ENCODE data around the gene KRTAP15-1.

Gene KRTAP15-1, protein sequence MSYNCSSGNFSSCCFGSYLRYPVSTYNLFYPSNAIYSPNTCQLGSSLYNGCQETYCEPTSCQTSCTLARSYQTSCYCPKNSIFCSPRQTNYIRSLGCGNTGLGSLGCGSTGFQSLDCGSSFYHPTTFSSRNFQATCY

DNA sequence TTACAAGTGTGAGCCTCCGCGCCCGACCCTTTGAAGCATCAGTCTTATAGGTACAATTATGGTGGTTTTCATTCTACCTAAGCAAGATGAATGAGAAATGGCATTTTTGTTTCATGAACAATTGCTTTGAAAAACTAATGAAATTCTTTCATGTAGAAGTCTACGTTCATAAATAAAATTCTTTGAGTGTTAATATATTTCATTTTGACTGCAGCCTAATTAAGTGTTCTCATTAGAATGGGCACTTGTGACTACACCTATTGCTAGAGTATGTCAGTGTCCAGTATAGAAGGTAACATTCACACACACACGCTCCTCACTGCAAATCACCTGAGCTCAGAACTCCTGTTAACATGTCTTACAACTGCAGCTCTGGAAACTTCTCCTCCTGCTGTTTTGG is at the start of gene KRTAP15-1:
Gene KRTAP15-1, plus strand, starts transcription at position 301 of the 400 bp plus-strand sequence. Its CDS starts 53 bp downstream, at position 354.
- TF ChIP-seq ZNF274 (IDR thresholded peaks at IDR 0.05; ENCODE audit: low read depth, low read length): no peak
- H3K4me3 ChIP-seq (ENCODE audit: low read length): no peak within 1 kb of the TSS

DNA sequence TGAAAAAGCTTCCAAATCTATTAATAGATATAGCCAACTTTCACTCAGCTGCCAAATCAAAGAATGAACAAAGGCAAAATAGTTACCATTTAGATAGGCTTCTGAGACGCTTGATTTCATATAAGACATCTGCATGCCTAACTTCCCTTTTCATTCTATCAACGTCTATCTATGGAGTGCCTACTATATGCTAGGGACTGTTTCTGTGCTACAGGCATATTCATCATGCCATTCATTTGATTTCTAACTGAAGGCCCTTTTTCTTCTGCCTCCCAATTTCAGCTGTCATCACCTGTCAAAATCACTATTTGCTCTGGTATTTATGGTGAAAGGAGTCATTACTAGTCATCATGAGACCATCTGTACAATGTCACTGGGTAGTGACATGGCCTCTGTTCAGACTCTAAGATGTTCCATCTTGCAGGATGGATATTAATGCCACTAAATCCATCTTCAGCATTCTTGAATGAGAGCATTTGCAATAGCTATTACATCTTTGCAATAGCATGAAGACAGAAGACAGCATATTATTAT is 48.5 kb upstream of the KRTAP15-1 start:
- no peak overlapping the region for H3K4me3 ChIP-seq (ENCODE audit: low read length)
- no peak for TF ChIP-seq ZNF274 (IDR thresholded peaks at IDR 0.05; ENCODE audit: low read depth, low read length)

DNA sequence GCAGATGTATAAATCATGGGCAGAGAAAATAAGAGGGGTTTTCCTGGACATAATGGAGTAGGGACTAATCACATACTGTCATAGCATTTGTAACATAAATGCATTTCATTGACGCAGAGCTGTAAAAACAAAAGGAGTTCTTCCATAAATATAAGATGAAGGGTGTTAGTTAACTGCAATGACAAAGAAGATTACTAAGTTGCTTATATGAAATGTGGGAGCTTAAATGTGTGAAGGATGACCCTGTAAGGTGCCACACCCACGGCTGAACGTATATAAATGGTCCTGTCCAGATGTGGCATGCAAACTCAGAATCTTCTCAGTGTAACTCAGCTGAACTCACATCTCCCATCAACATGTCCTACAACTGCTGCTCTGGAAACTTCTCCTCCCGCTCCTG is 44.3 kb upstream of the KRTAP15-1 start, which contains the start of gene KRTAP13-1:
Gene KRTAP13-1, plus strand, starts transcription at position 301 of the 400 bp plus-strand sequence. Its CDS starts 56 bp downstream, at position 357.
- no peak within 1 kb of the TSS for H3K4me3 ChIP-seq (ENCODE audit: low read length)
- TF ChIP-seq ZNF274 (IDR thresholded peaks at IDR 0.05; ENCODE audit: low read depth, low read length): no peak

DNA sequence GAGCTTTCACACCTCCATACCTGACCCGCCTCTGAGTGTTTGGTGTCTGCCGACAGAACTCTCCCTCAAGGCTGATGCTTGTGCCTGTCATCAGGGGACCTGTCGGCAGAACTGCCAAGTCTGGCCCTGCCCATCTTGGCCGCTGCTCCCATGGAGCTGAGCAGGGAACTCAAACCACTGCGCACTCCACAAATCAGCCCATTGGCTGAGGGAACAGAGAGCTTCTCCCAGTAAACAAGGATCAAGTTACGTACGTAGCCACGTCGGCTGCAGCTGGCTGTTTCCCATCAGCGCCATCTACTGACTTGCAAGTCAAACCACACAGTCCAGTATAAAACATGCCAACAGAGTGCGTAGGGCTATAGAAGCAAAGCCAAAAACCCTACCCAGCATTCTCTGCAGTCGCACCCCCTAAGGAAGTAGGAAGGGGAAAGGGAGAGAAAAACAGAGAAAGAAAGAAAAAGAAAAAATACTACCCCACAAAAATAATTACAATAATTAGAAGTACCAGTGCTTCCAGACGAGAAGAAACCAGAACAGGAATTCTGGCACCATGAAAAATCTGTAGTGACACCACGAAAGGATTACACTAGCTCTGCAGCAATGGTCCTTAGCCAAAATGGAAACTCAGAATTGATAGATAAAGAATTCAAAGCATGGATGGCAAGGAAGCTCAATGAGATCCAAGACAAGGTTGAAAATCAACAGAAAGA is 31.1 kb upstream of the KRTAP15-1 start:
- no peak overlapping the region for H3K4me3 ChIP-seq (ENCODE audit: low read length)
- TF ChIP-seq ZNF274 (IDR thresholded peaks at IDR 0.05; ENCODE audit: low read depth, low read length): no peak

DNA sequence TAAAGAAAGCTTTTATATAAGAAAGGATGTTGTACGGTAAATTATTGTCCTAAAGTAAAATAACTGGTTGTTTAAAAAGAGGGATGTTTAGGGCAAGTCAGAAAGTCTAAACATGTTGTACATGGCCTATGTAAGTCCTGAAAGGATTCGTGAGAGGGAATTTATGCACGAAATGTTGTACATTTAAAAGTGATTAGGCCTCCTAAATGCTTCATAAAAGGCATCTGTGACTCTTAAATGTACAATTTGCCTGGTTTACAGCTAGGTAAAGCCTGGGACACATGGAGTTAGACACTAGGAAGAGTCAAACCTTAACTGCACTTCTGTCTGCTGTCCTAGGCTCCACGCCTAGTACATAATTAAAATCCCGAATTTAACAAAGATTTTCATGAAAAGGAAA is 24.1 kb upstream of the KRTAP15-1 start:
- no peak overlapping the region for H3K4me3 ChIP-seq (ENCODE audit: low read length)
- no peak for TF ChIP-seq ZNF274 (IDR thresholded peaks at IDR 0.05; ENCODE audit: low read depth, low read length)

DNA sequence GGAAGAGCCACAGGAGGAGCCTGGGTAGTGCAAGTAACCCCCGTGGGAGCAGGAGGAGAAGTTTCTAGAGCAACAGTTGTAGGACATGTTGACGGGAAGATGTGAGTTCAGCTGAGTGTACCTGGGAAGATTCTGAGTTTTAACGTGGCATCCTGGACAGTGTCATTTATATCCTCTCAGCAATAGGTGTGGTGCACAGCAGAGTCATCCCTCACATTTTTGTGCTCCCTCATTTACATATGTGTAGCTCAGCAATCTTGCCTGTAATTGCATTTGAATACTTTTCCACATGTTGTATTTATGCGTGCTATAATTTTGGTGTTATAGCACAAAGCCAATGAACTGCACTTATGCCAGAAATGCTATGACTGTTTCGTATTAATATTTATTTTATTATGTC is 14.2 kb upstream of the KRTAP15-1 start, which contains the start of gene KRTAP13-3:
Gene KRTAP13-3, minus strand, starts transcription at position 101 of the 400 bp plus-strand sequence. Its CDS starts 14 bp downstream, at position 87.
- no peak within 1 kb of the TSS for H3K4me3 ChIP-seq (ENCODE audit: low read length)
- TF ChIP-seq ZNF274 (IDR thresholded peaks at IDR 0.05; ENCODE audit: low read depth, low read length): no peak

DNA sequence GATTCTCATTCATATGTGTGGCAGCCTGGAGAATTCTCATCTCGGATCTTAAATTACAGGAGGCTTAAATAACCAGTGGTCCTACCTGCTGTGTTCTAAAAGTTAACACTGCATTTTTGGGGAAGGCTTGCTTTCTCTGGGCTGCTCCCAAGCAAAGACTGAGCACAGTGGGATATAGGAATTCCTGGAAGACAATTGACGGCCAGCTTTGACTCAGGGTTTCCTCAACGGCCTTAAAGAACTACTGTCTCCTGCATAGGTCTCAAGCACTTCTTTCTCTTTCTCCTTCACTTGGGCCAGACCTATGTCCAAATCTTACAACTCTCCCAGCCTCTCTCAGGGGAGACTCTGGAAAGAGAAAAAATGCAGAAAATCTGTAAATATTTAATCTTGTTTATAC is 13.3 kb upstream of the KRTAP15-1 start:
- TF ChIP-seq ZNF274 (IDR thresholded peaks at IDR 0.05; ENCODE audit: low read depth, low read length): no peak
- H3K4me3 ChIP-seq (ENCODE audit: low read length): no peak overlapping the region

DNA sequence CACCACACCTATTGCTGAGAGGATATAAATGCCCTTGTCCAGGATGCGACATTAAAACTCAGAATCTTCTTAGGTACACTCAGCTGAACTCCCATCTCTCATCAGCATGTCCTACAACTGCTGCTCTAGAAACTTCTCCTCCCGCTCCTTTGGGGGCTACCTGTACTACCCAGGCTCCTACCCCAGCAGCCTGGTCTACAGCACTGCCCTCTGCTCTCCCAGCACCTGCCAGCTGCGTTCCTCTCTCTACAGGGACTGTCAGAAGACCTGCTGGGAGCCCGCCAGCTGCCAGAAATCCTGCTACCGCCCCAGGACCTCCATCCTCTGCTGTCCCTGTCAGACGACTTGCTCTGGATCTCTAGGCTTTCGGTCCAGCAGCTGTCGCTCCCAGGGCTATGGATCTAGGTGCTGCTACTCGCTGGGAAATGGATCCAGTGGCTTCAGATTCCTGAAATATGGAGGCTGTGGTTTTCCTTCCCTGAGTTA is 9.9 kb upstream of the KRTAP15-1 start, which contains the start of gene KRTAP13-4:
Gene KRTAP13-4, plus strand, starts transcription at position 51 of the 486 bp plus-strand sequence. Its CDS starts 56 bp downstream, at position 107.
- H3K4me3 ChIP-seq (ENCODE audit: low read length): no peak within 1 kb of the TSS
- no peak for TF ChIP-seq ZNF274 (IDR thresholded peaks at IDR 0.05; ENCODE audit: low read depth, low read length)

DNA sequence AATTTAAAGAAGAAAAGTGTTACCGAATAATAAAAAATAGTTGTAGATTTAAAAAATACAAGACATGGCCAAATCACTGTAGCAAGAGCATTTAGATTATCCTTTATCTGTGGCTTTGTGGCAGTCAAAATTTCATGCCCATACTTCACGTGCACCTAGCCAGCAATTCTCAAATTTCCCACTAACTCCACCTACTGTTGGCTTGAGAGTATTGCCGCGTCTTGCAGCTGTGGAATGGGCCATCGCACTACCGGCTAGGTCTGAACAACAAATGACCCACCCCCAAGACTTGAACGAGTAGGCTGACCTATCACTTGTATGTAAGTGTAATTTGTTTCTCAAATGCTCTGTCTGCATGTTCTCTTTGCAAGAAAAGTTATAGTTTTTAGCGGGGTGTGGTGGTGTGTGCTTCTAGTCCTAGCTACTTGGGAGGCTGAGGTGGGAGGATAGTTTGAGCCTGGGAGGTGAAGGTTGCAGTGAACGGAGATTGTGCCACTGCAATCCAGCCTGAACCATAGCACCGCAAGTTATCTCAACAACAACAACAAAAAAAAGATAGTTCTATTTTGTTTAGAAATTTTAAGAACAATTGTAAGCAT is 5.9 kb upstream of the KRTAP15-1 start:
- H3K4me3 ChIP-seq (ENCODE audit: low read length): no peak overlapping the region
- TF ChIP-seq ZNF274 (IDR thresholded peaks at IDR 0.05; ENCODE audit: low read depth, low read length): no peak

DNA sequence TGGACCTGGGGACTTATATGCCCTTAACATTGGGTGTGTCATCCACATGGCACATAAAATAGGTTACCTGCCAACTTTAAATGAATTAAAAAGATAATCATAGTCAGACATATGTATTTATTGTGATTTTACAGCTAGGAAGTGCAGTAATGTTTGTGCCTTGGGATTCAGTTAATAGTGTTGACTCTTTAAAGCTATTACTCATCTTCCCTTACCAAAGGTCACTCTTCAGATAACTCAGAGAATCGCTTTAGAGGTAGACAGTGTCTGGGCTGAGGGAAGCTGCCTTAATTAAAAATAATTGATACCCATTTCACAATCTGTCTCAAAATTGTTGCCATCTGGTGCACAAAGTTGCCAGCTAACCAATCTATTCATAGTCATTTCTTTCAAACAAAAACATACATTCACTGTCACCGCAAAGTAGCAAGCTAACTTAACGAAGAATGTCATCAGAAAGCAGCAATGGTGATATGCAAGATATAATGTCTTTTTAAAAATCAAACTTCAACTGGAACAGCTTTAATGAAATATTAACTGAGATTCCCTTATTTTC is 3.0 kb upstream of the KRTAP15-1 start:
- H3K4me3 ChIP-seq (ENCODE audit: low read length): no peak overlapping the region
- TF ChIP-seq ZNF274 (IDR thresholded peaks at IDR 0.05; ENCODE audit: low read depth, low read length): no peak

DNA sequence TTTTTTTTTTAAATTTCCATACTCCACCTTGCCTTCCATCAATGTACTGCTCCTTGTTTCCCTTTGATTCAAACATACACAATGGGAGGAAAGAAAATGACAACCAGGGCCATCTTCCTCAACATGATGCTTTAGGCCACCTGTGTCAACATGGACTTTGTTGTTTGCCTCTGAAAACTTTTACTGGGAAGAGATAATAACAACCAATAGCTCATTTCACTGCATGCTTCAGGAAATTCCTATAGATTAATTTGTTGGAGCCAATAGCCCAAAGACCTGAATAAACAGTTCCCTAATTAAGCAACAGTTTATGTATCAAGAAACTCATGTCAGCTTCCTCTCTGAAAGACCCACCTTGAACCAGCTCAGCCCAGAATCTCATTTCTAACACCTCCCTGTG is 3.2 kb downstream of the KRTAP15-1 start:
- TF ChIP-seq ZNF274 (IDR thresholded peaks at IDR 0.05; ENCODE audit: low read depth, low read length): no peak
- H3K4me3 ChIP-seq (ENCODE audit: low read length): no peak overlapping the region

DNA sequence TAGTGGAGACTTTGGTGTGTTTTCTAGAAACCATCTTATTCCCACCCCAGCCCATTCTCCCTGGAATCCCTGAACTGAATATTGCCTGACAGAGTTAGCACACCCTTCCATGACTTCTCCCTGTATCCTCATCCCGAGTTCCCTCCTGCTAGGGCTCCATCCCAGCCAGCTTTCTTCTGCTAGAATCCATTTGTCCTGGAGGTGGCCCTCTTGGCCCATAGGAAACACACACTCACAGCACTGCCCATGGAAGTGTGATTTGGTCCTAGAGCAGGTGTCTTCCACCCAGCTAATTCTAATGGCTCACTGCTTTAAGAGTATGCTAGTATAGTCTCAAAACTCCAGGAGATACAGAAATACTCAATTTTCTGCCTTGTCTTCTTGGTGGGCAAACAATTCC is 4.1 kb downstream of the KRTAP15-1 start:
- TF ChIP-seq ZNF274 (IDR thresholded peaks at IDR 0.05; ENCODE audit: low read depth, low read length): no peak
- no peak overlapping the region for H3K4me3 ChIP-seq (ENCODE audit: low read length)

DNA sequence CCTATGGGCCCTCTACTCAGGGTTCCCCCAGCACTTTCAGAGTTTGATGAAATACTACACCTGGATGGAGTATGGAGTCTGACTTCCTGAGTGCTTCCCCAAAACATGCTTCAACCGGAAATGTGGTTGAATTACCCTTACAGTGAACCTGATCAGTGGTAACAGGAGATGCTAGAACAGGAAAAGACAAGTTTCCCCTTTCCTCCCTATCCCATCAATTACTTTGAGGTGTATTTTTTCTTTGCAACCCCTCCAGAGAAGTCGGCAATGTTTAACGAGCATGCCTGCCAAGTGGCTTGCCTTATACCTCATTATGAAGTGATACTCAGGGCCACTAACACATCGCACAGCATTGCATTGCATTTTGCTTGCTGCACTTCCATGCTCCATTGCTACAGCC is 7.0 kb downstream of the KRTAP15-1 start:
- TF ChIP-seq ZNF274 (IDR thresholded peaks at IDR 0.05; ENCODE audit: low read depth, low read length): no peak
- H3K4me3 ChIP-seq (ENCODE audit: low read length): no peak overlapping the region

DNA sequence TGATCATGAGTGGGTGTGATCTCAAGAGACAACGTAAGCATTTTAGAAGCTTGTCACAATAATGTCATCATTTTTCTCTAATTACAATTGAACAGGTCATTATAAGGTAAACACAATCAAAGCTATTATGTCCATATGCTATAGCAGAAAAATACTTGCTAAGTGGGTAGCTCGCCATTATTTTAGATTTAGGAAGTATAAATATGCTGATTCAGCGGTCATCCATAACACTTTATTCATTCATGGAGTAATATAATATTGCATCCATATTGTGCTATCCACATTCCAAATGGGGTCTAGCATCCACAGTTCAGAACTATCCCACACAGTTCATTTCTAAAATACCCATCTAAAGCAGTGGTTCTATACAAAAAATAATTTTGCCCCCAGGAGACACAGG is 8.4 kb downstream of the KRTAP15-1 start:
- TF ChIP-seq ZNF274 (IDR thresholded peaks at IDR 0.05; ENCODE audit: low read depth, low read length): no peak
- no peak overlapping the region for H3K4me3 ChIP-seq (ENCODE audit: low read length)

Measured in GM08714 (cell line).